Activated naive CD8-positive, alpha-beta T cell (primary cell): ENCODE results near the gene DGCR2.

ENCODE experiments used
- H3K27ac Mint-ChIP-seq: one replicate; pipeline ENCODE4 v1.8.0; 2021; ENCODE audit warnings: mixed read lengths
- H3K27me3 Mint-ChIP-seq: one replicate; pipeline ENCODE4 v1.8.0; 2021; ENCODE audit warnings: mixed read lengths
- H3K36me3 Mint-ChIP-seq: one replicate; pipeline ENCODE4 v1.8.0; 2021; ENCODE audit warnings: mixed read lengths
- H3K4me1 Mint-ChIP-seq: one replicate; pipeline ENCODE4 v1.8.0; 2021; ENCODE audit warnings: low read depth, mixed read lengths
- H3K4me3 Mint-ChIP-seq: one replicate; pipeline ENCODE4 v1.8.0; 2021; ENCODE audit warnings: mild to moderate bottlenecking, mixed read lengths
- H3K9me3 Mint-ChIP-seq: one replicate; pipeline ENCODE4 v1.8.0; 2021; ENCODE audit warnings: low read depth, mixed read lengths

Gene DGCR2

GRCh38 chr22:19111140-19111539 lies 11.1 kb downstream of the DGCR2 start:
- Mint-ChIP-seq H3K36me3 (peaks cover 2% of the 10 kb centered on the region), H3K9me3 (no peaks in the 10 kb centered on the region), H3K27ac (peak overlapping the region; percentile 88), H3K4me1 (peaks cover 80% of the 10 kb centered on the region), H3K27me3 (no peaks in the 10 kb centered on the region), H3K4me3 (peak overlapping the region; percentile 46)

- H3K27me3 Mint-ChIP-seq, result no peaks in the 10 kb centered on the region
- H3K4me1 Mint-ChIP-seq, result peaks cover 80% of the 10 kb centered on the region
- H3K27ac Mint-ChIP-seq, result peak overlapping the region; percentile 88
- peak overlapping the region; percentile 46 for H3K4me3 Mint-ChIP-seq
- H3K9me3 Mint-ChIP-seq, result no peaks in the 10 kb centered on the region
- H3K36me3 Mint-ChIP-seq, result peaks cover 2% of the 10 kb centered on the region
Measured at GRCh38 chr22:19110646-19111045, 11.6 kb downstream of the DGCR2 start.

GRCh38 chr22:19110064-19110458 lies 12.2 kb downstream of the DGCR2 start:
- Mint-ChIP-seq H3K4me3 (peak overlapping the region; percentile 82), H3K36me3 (peaks cover 2% of the 10 kb centered on the region), H3K4me1 (peaks cover 74% of the 10 kb centered on the region), H3K27me3 (no peaks in the 10 kb centered on the region), H3K27ac (peak overlapping the region; percentile 91), H3K9me3 (no peaks in the 10 kb centered on the region)

- Mint-ChIP-seq H3K36me3 (peaks cover 2% of the 10 kb centered on the region), H3K27me3 (no peaks in the 10 kb centered on the region), H3K9me3 (no peaks in the 10 kb centered on the region), H3K4me3 (peak overlapping the region; percentile 82), H3K4me1 (peaks cover 68% of the 10 kb centered on the region), H3K27ac (peak overlapping the region; percentile 91)
Measured at GRCh38 chr22:19109198-19110063, 12.8 kb downstream of the DGCR2 start.

- no peaks in the 10 kb centered on the region for H3K9me3 Mint-ChIP-seq
- H3K4me3 Mint-ChIP-seq, result peak overlapping the region; percentile 82
- peaks cover 2% of the 10 kb centered on the region for H3K36me3 Mint-ChIP-seq
- H3K4me1 Mint-ChIP-seq, result peaks cover 72% of the 10 kb centered on the region
- H3K27me3 Mint-ChIP-seq, result no peaks in the 10 kb centered on the region
- peak overlapping the region; percentile 91 for H3K27ac Mint-ChIP-seq
Measured at GRCh38 chr22:19108807-19109197, 13.4 kb downstream of the DGCR2 start.

- Mint-ChIP-seq H3K36me3 (peaks cover 2% of the 10 kb centered on the region), H3K9me3 (no peaks in the 10 kb centered on the region), H3K4me1 (peaks cover 70% of the 10 kb centered on the region), H3K4me3 (no peak overlapping the region), H3K27me3 (no peaks in the 10 kb centered on the region), H3K27ac (peak overlapping the region; percentile 83)
Measured at GRCh38 chr22:19107730-19108074, 14.5 kb downstream of the DGCR2 start.

GRCh38 chr22:19106886-19107729 lies 15.1 kb downstream of the DGCR2 start:
- Mint-ChIP-seq H3K4me3 (peak overlapping the region; percentile 18), H3K27ac (peak overlapping the region; percentile 83), H3K36me3 (peaks cover 2% of the 10 kb centered on the region), H3K27me3 (no peaks in the 10 kb centered on the region), H3K4me1 (peaks cover 66% of the 10 kb centered on the region), H3K9me3 (no peaks in the 10 kb centered on the region)

GRCh38 chr22:19105867-19106802 lies 16.1 kb downstream of the DGCR2 start:
- H3K9me3 Mint-ChIP-seq, result no peaks in the 10 kb centered on the region
- no peaks in the 10 kb centered on the region for H3K27me3 Mint-ChIP-seq
- H3K36me3 Mint-ChIP-seq, result peaks cover 2% of the 10 kb centered on the region
- H3K27ac Mint-ChIP-seq, result peak overlapping the region; percentile 83
- peak overlapping the region; percentile 56 for H3K4me3 Mint-ChIP-seq
- peaks cover 64% of the 10 kb centered on the region for H3K4me1 Mint-ChIP-seq

GRCh38 chr22:19105456-19105855 lies 16.8 kb downstream of the DGCR2 start:
- Mint-ChIP-seq H3K9me3 (no peaks in the 10 kb centered on the region), H3K27ac (peak overlapping the region; percentile 8), H3K4me3 (no peak overlapping the region), H3K36me3 (peaks cover 2% of the 10 kb centered on the region), H3K27me3 (no peaks in the 10 kb centered on the region), H3K4me1 (peaks cover 60% of the 10 kb centered on the region)

- Mint-ChIP-seq H3K27ac (peak overlapping the region; percentile 66), H3K9me3 (no peaks in the 10 kb centered on the region), H3K4me1 (peaks cover 54% of the 10 kb centered on the region), H3K27me3 (no peaks in the 10 kb centered on the region), H3K4me3 (no peak overlapping the region), H3K36me3 (peaks cover 2% of the 10 kb centered on the region)
Measured at GRCh38 chr22:19103880-19104821, 18.1 kb downstream of the DGCR2 start.

GRCh38 chr22:19098157-19098556 lies 24.1 kb downstream of the DGCR2 start:
- Mint-ChIP-seq H3K27ac (peak overlapping the region; percentile 22), H3K4me3 (no peak overlapping the region), H3K4me1 (peaks cover 38% of the 10 kb centered on the region), H3K27me3 (no peaks in the 10 kb centered on the region), H3K36me3 (peaks cover 5% of the 10 kb centered on the region), H3K9me3 (no peaks in the 10 kb centered on the region)

- H3K4me1 Mint-ChIP-seq, result peaks cover 37% of the 10 kb centered on the region
Measured at GRCh38 chr22:19097518-19097917, 24.7 kb downstream of the DGCR2 start.

GRCh38 chr22:19096555-19096954 lies 25.7 kb downstream of the DGCR2 start:
- H3K4me3 Mint-ChIP-seq, result no peak overlapping the region
- peaks cover 34% of the 10 kb centered on the region for H3K4me1 Mint-ChIP-seq
- H3K9me3 Mint-ChIP-seq, result no peaks in the 10 kb centered on the region
- no peak overlapping the region for H3K27ac Mint-ChIP-seq
- H3K36me3 Mint-ChIP-seq, result peaks cover 5% of the 10 kb centered on the region
- H3K27me3 Mint-ChIP-seq, result no peaks in the 10 kb centered on the region

More at GRCh38 chr22:19097518-19097917, 24.7 kb downstream of the DGCR2 start:
- H3K27ac Mint-ChIP-seq, result no peak overlapping the region
- no peaks in the 10 kb centered on the region for H3K9me3 Mint-ChIP-seq
- no peaks in the 10 kb centered on the region for H3K27me3 Mint-ChIP-seq
- H3K36me3 Mint-ChIP-seq, result peaks cover 5% of the 10 kb centered on the region
- H3K4me3 Mint-ChIP-seq, result no peak overlapping the region
